Suppressor macrophage treated with lipopolysaccharide for 1 hour (primary cell): ENCODE data around the gene MBD2.
A peak's percentile ranks its signal among the peaks of the same experiment; 100 is the strongest.
"Not testable (repeated sequence)": the region's sequence is repeated elsewhere in the genome, so short reads cannot be mapped to it uniquely, and the experiment has no call there.

Experiments used
- DNase-seq, 3 donors: peaks; one replicate each; pipeline ENCODE4 v3.0.0-alpha.2; 2020 to 2022

Gene MBD2, protein sequence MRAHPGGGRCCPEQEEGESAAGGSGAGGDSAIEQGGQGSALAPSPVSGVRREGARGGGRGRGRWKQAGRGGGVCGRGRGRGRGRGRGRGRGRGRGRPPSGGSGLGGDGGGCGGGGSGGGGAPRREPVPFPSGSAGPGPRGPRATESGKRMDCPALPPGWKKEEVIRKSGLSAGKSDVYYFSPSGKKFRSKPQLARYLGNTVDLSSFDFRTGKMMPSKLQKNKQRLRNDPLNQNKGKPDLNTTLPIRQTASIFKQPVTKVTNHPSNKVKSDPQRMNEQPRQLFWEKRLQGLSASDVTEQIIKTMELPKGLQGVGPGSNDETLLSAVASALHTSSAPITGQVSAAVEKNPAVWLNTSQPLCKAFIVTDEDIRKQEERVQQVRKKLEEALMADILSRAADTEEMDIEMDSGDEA

DNA sequence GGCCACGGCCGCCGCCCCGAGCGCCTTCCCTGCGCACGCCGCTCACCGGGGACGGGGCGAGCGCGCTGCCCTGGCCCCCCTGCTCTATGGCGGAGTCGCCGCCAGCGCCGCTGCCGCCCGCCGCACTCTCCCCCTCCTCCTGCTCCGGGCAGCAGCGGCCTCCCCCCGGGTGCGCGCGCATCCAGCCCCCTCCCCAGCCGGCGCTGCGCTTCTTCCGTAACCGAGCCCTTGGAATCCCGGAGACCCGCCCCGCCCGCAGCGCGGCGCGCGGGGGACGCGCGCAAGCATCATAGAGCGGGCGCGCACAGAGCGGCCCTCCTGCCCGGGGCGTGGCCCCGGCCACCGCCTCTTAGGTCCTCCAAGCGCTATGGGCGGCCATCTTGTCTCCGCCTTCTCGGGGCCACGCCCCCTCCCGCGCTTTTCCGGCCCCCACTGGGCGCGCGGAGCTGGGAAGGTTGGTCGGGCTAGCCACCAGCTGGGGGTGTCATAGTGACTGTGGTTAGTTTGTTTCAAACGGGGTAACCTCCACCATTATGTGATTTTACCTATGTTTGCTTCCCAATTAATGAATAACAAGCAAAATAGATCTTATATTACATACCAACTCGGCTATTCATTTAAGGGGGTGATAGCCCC, at the start of gene MBD2:
MBD2 (minus strand) TSS at position 291 of the 636 bp plus-strand sequence; CDS start at position 181, 110 bp downstream.
- DNase-seq: peak; percentile 97 to 99 (median 98)

DNA sequence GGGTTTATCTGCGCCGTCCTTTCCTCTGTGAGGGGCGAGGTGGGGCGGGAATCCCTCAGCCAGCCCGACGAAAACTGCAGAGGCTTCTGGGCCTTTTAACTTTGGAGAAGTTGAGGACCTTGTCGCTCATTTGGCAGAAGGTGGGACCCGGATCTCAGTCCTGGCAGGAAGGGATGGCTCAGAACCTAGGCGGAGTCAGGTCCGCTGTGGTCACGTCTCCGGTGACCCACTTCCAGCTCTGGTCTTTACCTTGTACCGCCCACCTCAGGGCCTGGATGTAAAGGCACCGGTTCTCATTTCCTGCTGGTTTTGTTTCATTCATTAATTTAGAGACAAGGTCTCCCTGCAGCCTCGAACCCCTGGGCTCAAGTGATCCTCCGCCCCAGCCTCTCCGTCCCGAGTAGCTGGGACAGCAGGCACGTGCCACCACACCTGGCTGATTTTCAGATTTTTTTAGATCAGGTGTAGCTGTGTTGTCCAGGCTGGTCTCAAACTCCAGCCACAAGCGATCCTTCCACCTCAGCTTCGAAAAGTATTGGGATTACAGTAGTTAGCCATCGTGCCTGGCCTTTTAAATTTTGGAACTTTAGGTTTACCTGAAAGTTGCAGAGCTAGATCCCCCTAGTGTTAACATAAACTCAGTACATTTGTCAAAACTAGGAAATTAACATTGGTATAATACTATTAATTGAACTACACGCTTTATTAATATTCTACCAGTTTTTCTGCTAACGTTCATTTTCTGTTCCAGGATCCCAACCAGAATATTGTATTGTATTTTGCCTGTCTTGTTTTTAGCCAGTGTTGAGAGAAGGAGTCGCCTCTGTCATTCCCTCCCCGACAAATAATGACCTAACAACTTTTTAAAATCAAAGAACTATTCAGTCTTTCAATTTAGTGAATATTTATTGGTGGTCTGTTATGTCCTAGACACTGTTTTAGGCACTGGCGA, 45.7 kb upstream of the MBD2 start:
- DNase-seq: peak; percentile 21 to 45 (median 38)

DNA sequence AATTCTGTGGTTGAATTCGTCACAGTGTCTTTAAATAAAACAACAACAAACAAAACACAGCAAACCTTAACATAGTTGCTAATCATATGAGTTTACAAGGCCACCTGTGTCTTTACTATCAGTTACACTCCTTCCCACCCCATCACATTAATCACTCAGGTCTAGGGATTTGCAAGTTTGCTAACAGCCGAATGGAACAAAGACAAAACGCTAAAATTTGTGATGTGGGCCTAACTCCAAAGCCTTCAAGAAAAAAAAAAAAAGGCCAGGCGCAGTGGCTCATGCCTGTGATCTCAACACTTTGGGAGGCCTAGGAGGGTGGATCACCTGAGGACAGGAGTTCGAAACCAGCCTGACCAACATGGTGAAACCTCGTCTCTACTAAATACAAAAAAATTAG, 44.3 kb upstream of the MBD2 start:
- no peak for DNase-seq

- no peak for DNase-seq
Observed at GRCh38 chr18:54267701-54268100, 43.2 kb upstream of the MBD2 start.

GRCh38 chr18:54263904-54264336, 39.5 kb upstream of the MBD2 start:
- no peak for DNase-seq

DNA sequence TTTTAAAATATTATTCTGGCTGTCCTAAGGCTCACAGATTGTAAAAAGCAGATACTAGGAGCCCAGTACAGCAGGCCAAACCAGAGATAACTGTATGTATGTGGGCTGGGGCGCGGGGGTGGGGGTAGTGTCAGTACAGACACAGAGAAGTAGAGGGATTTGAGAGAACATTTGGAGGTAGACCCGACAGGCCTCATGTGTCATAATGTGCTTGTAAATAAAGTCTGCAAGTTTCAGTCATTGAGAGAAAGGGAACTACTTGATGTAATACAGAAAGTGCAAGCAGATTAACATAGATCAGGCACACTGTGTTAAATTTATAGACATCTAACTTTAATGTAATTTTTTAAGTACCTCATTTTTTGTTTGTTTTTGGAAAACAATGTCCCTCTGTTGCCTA, 37.4 kb upstream of the MBD2 start:
- peak; percentile 79 to 92 (median 86) for DNase-seq

GRCh38 chr18:54260396-54261072, 36.1 kb upstream of the MBD2 start:
- DNase-seq: peak; percentile 79 to 93 (median 92)

- DNase-seq: not testable (repeated sequence)
Observed at GRCh38 chr18:54257818-54258217, 33.3 kb upstream of the MBD2 start.

DNA sequence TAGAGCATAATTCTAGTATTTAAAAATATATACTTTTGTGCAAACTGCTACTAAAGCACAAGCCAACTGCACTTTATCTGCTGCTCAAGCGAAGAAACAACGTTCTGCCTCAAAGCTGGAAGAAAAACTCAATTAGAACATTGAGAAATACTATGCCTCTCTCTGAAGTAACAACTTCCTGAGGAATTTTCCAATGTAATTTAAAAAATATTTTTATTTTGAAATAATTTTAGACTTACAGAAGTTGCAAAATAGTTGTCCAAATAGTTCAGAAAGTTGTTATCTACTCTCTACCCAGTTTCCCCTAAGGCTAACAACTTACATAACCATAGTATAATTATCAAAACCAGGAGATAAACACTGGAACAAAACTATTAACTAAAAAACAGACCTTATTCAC, 32.5 kb upstream of the MBD2 start:
- DNase-seq: peak; percentile 32 to 75 (median 74)

DNA sequence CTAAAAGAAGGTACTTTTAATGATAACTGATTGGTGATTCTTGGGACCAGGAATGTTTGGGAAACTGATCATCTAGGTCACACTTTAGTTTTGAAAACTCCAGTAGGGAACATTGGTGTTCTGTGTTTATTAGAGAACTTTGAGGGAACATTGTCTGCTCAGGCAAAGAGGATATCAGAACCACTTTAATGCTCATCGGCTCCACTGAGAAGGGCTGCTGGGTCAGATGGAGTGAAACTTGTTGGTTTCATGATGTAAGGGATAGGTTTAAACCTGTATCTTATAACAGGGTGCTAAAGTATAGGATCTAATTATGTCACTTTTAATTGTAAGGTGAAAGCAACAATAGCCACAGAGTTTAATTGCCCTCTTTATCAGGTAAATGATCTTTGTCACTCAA, 30.7 kb upstream of the MBD2 start:
- no peak for DNase-seq

DNA sequence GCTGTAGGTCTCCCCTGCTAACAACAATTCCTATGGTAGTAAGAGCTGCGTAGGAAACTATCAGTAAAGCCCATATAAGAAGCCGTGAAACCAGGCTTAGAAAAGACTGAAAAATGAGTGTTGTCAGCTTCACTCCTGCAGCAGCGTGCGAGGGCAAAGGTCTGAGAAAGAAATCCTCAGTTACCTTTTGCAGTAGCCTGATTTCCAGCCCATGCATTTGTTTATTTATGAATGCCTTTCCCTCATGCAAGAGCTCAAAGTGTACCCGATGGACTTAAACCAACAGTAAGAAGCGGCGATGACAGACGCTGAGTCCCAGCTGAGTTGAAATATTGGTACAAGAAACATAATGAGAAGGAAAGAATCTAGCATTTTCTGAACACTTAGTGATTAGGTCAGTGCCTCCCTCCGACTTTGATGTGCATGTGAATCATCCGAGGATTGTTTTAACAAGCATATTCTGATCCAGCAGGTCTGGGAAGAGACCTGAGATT, 29.8 kb upstream of the MBD2 start:
- DNase-seq: no peak

DNA sequence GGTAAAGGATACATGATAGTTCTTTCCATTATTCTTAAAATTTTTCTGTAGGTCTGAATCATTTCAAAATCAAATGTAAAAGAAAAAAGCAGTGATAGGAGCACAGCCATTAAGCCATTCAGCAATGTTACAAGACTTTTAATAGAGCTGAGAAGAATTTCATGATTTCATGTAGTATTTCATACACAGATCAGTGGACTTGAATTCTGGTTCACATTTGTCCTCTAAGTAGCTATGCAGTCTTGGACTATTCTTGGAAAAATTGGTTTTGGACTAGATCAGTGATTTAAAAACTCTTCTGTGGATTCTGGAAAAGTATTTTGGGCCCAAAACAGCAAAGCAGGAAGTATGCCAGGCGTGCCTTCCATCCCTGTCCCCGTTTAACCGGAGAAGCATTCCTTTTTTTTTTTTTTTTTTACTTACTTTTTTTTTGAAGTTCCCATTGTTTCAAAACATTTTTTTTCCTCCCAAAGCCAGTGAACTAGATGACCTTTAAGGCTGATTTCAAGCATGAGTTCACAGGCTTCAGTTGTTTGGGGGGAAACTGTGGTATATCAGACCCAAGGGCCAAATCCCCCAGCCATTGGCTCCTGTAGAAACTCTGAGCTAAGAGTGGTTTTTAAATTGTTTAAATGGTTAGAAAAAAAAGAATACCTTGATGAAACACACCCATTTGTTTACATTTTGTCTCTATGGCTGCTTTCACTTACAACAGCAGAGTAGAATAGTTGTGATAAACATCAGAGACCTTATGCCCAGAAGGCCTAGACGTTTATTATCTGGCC, 27.3 kb upstream of the MBD2 start:
- DNase-seq: peak in 2 of 3 donors; percentile 45 to 56

GRCh38 chr18:54250846-54251261, 26.4 kb upstream of the MBD2 start:
- peak; percentile 34 to 67 (median 58) for DNase-seq

DNA sequence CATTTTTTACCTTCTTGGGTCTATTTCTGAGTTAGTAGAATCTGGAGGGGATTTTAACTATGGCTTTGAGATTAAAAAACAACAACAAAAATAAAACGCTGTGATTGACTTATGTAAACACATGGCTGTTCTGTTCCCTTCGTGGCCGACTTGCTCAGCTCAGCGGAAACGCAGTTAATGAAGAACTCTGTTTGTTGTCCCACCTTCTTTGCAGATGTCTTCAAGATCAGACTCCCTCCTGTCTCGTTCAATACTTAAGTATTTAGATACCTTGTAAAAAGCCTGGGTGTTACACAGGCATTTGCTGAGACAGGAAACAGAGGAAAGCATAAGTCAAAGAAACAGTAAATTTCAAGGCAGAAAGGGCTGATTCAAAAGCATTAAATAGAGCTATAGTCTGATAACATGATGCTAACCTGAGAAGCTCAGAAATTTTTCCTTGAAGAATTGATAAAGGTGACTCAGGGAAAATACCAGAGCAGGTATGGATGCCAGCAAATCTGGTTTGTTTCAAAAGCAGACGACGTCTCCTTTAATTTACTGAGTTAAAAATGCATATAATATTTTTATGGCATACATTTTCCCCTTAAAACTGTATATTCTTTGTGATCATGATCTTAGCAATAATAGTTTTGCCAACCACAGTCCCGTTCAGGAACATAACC, 23.2 kb upstream of the MBD2 start:
- DNase-seq: no peak

DNA sequence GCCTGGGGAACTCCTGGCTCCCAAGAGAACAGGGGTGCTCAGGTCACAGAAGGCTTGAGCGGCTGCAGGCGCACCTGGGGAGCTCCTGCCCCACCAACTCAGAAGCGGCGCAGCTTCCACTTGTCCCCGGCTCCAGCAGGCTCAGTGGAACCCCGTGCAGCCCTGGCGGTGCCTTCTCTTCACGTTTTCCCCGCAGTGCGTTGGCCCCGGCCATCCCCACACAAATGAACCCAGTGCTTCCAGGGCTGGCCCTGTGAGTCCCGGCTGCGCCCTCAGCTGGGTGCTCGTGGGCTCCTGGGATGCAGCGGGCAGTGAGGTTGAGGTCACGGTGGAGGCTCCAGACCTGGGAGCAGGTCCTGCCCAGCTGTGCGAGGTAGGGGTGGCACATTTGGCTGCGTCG, 17.9 kb upstream of the MBD2 start:
- no peak for DNase-seq

GRCh38 chr18:54241483-54241882, 17.0 kb upstream of the MBD2 start:
- no peak for DNase-seq

DNA sequence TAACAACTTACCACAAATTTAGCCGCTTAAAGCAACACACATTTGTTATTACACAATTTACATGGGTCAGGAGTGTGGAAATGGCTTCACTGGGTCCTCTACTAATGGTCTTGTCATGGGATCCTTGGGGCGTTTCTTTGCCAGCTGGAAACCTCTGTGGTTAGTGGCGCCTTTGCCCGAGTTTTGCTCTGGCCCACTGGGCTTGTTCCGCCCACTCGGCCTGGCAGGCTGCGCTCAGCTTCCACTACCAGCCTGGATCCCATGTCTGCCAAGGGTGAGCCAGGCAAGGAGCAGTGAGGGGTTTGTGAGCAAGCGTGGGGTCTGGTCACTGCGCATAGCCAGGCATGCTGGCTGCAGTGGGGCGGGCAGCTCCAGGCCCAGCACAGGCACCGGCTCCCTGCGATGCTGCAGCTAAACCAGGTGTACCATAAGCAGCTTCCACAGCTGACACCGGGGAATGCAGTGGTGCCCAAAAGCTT, 16.2 kb upstream of the MBD2 start:
- peak; percentile 74 to 79 (median 75) for DNase-seq

DNA sequence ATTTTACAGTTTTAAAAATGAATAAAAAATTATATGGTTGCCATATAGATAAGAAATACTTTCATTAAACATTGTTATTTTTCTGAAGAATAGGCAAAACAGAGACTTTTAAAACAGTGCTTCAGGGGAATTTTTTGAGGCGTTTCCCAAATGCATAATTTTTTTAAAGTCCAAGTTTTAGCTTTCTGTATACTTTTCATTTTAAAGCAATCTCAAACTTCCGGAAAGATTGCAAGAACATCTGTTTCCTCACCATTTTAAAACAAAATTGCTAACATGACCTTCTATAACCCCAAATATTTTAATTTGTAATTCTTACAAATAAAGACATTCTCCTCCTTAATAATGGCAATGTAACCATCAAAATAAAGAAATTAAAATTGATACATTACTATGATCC, 15.1 kb upstream of the MBD2 start:
- DNase-seq: peak; percentile 18 to 64 (median 61)

DNA sequence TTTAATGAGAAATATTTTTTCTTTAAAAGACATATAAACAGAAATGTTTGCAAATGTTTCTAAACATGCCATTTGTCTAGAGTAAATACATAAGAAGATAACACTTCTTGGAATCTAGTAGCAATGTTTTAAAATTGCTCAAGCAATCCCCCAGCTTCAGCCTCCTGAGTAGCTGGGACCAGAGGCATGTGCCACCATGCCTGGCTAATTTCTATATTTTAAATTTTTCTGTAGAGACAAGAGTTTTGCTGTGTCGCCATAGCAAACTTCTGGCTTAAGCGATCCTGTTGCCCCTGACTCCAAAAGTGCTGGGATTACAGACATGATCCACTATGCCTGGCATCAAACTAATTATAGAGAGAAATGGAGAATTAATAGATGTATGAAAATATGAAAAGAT, 14.6 kb upstream of the MBD2 start:
- DNase-seq: no peak

GRCh38 chr18:54238173-54238936, 13.9 kb upstream of the MBD2 start:
- DNase-seq: no peak
